ENCODE measurements around the gene FAM107B.

The FAM107B gene

GRCh38 chr10:14775656-14776055, 959 bp upstream of the FAM107B start:
- H3K27ac ChIP-seq, result no peak overlapping the region
- no peak for TF ChIP-seq CTCF (conservative IDR thresholded peaks at IDR 0.05)

DNA sequence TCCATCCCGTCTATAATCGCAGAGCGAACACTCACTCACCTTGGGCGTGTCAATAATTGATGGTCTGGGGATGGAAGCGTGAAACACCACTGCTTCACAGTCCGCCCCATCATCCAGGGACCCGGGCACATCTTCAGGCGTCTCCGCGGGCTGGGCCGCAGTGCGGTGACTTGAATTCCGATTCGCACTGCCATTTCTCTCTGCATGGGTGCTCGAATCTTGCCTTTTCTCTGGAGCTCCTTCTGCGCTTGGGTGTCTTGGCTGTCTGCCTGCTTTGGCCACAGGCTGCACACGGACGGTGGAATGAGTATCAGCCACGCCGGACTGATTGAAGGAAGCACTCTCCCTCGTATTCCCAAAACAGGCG, 500 bp downstream of the FAM107B start:
- TF ChIP-seq CTCF (conservative IDR thresholded peaks at IDR 0.05), result no peak
- no peak overlapping the region for H3K27ac ChIP-seq

DNA sequence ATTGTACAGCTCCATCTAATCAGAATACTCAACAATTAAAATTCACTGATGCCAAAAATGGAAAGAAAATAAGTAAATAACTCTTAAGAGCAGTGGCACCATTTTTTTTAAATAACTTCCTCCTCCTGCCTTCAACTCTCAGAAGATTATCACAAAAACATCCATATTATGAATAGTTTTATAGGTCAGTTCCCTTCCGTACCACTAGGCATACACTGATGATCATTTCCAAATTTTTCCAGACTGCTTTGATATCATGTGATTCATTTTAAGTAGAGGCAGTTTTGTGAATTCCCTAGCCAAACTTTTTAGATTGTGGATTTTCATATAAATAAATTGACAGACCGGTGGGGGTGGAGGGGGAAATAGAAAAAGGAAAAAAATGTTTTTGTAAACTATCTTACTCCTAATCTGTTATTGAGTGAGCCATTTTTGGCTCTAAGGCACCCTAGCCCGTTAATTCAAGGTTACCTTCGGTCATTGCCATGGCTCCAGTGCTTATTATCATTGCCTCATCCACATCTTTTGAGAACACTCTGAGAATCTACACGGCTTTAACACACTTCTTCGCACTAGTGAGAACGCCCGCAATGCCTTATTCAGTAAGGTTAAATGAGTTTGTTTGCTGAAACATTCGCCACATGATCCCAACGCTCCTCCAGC, 1.0 kb downstream of the FAM107B start:
- TF ChIP-seq CTCF (conservative IDR thresholded peaks at IDR 0.05), result no peak
- H3K27ac ChIP-seq, result no peak overlapping the region

DNA sequence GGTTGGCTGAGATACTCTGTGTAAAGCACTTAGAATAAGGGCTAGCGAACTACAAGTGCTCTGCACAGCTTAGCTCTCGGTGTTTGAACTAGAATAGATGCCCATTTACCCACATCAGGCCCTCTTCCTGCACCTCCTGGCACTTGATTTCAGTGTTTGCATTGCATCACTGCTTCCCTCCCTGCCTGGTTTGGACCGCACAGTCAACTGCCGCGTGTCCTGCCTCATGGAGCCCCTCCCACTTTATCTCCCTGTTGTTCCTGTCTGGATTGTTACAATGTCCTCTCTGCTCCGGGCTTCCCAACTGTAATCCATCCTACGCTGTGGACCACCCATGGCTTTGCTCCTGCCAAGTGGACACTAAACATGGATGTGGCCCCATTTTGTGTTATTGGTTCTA, 2.3 kb downstream of the FAM107B start:
- no peak overlapping the region for H3K27ac ChIP-seq
- no peak for TF ChIP-seq CTCF (conservative IDR thresholded peaks at IDR 0.05)

- TF ChIP-seq CTCF (conservative IDR thresholded peaks at IDR 0.05), result no peak
Measured at GRCh38 chr10:14770927-14771326, 3.8 kb downstream of the FAM107B start.

GRCh38 chr10:14761372-14761771, 13.3 kb downstream of the FAM107B start:
- no peak overlapping the region for H3K27ac ChIP-seq
- no peak for TF ChIP-seq CTCF (conservative IDR thresholded peaks at IDR 0.05)

More at GRCh38 chr10:14770927-14771326, 3.8 kb downstream of the FAM107B start:
- no peak overlapping the region for H3K27ac ChIP-seq

- H3K27ac ChIP-seq, result no peak overlapping the region
- peak; percentile 41; the same call in 1 of the 2 replicates for TF ChIP-seq CTCF (conservative IDR thresholded peaks at IDR 0.05)
Measured at GRCh38 chr10:14758994-14759664, 15.6 kb downstream of the FAM107B start.

Measured in VCaP (cell line).